IPS-15b (cell line): Measurements from ENCODE around the gene ELP1.
"Not testable (repeated sequence)": the region's sequence is repeated elsewhere in the genome, so short reads cannot be mapped to it uniquely, and the experiment has no call there.

Source experiments
- H3K27me3 ChIP-seq: one replicate; pipeline ENCODE4 v1.6.1; 2013; ENCODE audit warnings: low read length; ENCODE audit not compliant: control insufficient read depth, insufficient read depth
- H3K36me3 ChIP-seq: one replicate; pipeline ENCODE4 v1.6.1; 2013; ENCODE audit warnings: low read length; ENCODE audit not compliant: control insufficient read depth, insufficient read depth
- H3K4me1 ChIP-seq: one replicate; pipeline ENCODE4 v1.6.1; 2013; ENCODE audit warnings: mild to moderate bottlenecking, low read length; ENCODE audit not compliant: control insufficient read depth, insufficient read depth
- H3K4me3 ChIP-seq: one replicate; pipeline ENCODE4 v1.5.1; 2013; ENCODE audit warnings: low read depth, low read length
- H3K9ac ChIP-seq: one replicate; pipeline ENCODE4 v1.6.1; 2013; ENCODE audit warnings: low read depth, mild to moderate bottlenecking, low read length
- H3K9me3 ChIP-seq: one replicate; pipeline ENCODE4 v1.6.1; 2013; ENCODE audit warnings: mild to moderate bottlenecking, low read length; ENCODE audit not compliant: control insufficient read depth, insufficient read depth

The ELP1 gene

DNA sequence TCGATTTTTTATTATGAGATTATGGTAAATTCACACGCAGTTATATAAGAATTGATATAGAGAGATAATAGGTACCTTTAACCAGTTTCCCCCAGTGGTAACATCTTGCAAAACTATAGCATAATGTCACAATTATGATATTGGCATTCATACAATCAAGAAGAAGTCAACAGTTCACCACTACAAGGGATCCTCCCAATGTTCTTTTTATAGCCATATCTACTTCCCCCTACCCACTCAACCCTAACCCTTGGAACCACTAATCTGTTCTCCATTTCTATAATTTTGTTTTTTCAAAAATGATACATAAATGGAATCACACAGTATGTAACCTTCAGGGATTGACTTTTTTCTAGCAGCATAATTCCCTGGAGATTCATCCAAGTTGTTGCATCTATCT, 88.0 kb downstream of the ELP1 start:
- Histone ChIP-seq H3K27me3 (no peaks in the 10 kb centered on the region), H3K9ac (no peak overlapping the region), H3K9me3 (no peaks in the 10 kb centered on the region), H3K36me3 (no peaks in the 10 kb centered on the region), H3K4me3 (no peak overlapping the region), H3K4me1 (peaks cover 3% of the 10 kb centered on the region)

DNA sequence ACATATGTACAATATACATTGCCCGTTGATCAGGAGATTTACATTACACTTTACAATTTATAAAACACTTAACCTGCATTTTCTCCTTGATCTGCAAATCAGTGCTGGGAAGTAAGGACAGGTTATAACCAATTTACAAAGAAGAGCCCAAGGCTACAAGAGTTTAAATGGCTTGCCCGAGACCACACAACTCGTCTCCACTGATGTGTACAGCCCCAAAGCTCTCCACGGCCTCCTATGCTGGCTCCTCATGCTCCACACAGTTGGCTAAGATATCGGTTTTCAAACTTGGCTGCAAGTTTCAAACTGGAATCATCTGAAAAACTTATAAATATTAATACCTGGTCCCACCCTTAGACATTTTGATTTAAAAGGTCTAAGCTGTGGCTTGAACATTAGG, 88.4 kb downstream of the ELP1 start:
- H3K9me3 ChIP-seq = no peaks in the 10 kb centered on the region
- H3K9ac ChIP-seq = no peak overlapping the region
- H3K27me3 ChIP-seq = no peaks in the 10 kb centered on the region
- no peak overlapping the region for H3K4me3 ChIP-seq
- H3K4me1 ChIP-seq = peaks cover 3% of the 10 kb centered on the region
- H3K36me3 ChIP-seq = no peaks in the 10 kb centered on the region

DNA sequence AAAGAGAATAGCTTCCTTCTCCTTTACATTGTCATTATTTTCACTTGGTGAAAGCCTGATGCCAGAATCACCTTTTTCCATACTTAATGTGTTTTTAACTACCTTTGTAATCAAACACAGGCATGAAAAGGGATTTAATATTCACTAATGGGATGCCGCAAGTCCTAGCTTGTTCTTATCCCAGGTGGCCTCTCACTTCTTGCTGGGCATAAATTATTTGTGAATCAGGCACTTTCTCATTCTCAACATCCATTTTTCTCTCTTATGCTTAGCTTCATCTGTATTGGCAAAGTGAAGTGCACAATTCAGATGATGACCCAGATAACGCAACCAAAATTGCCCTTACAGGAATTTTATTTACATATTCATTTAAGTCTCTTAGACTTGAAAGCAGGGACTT, 89.1 kb downstream of the ELP1 start:
- Histone ChIP-seq H3K4me1 (peaks cover 3% of the 10 kb centered on the region), H3K9ac (no peak overlapping the region), H3K4me3 (no peak overlapping the region), H3K36me3 (no peaks in the 10 kb centered on the region), H3K9me3 (no peaks in the 10 kb centered on the region), H3K27me3 (no peaks in the 10 kb centered on the region)

DNA sequence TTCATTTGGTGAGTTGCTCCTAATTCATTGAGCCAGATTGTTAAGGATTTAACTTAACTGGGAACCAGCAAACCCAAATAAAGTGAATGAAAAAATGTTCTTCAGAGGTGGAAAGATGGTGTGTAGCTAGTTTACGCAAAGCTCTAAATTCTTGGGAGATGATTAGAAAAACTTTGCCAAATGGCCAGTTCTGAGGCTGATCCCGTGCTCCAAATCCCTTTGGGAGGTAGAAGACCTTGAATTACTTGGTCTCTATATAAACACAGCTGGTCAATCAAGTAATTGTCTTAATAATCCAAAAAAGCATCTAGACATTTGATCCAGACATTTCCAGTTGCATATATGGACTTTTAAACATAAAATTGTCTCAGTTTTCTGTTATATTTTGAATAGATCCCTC, 89.5 kb downstream of the ELP1 start:
- H3K4me3 ChIP-seq = no peak overlapping the region
- no peaks in the 10 kb centered on the region for H3K36me3 ChIP-seq
- no peaks in the 10 kb centered on the region for H3K9me3 ChIP-seq
- H3K4me1 ChIP-seq = peaks cover 3% of the 10 kb centered on the region
- H3K27me3 ChIP-seq = no peaks in the 10 kb centered on the region
- no peak overlapping the region for H3K9ac ChIP-seq

DNA sequence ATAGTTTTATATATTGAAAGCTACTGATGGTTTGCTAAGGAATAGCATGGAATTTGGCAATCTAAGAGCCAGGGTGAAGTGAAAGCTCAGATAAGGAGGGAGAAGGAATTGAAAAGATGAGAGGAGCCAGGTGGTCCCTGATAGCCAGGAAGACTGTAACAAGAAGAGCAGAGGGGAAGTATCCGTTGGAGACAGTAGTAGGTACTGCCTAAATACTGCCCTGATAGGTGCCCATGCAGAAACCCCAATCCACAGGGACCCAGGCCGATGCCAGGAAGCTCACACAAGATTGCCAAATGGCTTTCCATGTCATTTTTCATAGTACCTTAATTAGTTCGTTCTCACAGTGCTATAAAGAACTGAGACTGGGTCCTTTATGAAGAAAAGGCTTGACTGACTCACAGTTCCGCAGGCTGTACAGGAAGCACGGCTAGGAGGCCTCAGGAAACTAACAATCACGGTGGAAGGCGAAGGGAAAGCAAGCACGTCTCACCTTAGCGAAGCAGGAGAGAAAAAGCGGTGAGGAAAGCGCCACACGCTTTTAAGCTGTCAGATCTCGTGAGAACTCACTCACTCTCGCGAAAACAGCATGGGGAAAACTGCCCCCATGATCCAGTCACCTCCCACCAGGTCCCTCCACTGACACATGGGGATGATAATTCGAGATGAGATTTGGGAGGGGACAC, 91.2 kb downstream of the ELP1 start:
- Histone ChIP-seq H3K9me3 (no peaks in the 10 kb centered on the region), H3K4me1 (peaks cover 3% of the 10 kb centered on the region), H3K36me3 (no peaks in the 10 kb centered on the region), H3K4me3 (no peak overlapping the region), H3K27me3 (no peaks in the 10 kb centered on the region), H3K9ac (no peak overlapping the region)

DNA sequence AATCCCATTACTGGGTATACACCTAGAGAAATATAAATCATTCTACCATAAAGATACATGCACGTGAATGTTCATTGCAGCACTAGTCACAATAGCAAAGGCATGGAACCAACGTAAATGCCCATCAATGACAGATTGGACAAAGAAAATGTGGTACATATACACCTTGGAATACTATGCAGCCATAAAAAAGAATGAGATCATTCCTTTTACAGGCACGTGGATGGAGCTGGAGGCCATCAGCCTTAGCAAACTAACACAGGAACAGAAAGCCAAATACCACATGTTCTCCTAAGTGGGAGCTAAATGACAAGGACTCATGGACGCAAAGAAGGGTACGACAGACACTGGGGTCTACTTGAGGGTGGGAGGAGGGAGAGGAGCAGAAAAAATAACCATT, 94.4 kb downstream of the ELP1 start:
- H3K9me3 ChIP-seq, H3K4me3 ChIP-seq, H3K27me3 ChIP-seq, H3K36me3 ChIP-seq, H3K9ac ChIP-seq, H3K4me1 ChIP-seq: not testable (repeated sequence)

DNA sequence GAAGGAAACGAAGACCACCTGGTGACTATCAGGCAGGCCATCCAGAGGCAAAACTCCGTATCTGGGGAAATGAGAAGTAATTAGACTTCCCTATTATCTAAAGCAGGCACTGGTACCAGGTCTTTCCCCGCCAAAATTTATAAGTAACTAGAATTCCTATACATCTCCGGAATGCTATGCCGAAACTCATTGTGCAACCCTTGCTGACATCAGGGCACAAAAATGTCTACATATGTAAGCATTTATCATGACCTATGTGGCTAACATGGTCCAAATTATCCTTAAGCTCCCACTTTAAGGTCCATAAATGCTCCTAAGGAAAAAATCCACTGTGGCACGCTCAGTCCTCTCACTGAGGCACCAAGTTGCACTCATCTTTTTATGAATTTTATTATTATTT, 95.9 kb downstream of the ELP1 start:
- Histone ChIP-seq H3K9ac (no peak overlapping the region), H3K36me3 (no peaks in the 10 kb centered on the region), H3K4me3 (no peak overlapping the region), H3K27me3 (no peaks in the 10 kb centered on the region), H3K4me1 (no peaks in the 10 kb centered on the region), H3K9me3 (no peaks in the 10 kb centered on the region)

DNA sequence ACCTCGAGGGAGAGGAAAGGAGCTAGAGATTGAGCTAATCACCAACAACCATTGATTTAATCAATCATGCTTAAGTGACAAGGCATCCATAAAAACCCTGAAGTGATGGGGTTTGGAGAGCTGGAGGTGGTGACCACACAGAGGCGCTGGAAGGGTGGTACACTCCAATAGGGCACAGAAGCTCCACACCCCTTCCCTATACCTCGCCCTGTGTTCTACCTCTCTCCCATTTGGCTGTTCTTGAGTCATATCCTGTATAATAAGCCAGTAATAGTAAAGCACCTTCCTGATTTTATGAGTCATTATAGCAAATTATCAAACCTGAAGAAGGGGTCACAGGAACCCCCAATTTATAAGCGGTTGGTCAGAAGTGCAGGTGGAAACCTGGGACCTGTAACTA, 96.4 kb downstream of the ELP1 start:
- H3K4me3 ChIP-seq = no peak overlapping the region
- H3K9ac ChIP-seq = no peak overlapping the region
- no peaks in the 10 kb centered on the region for H3K36me3 ChIP-seq
- H3K9me3 ChIP-seq = no peaks in the 10 kb centered on the region
- no peaks in the 10 kb centered on the region for H3K4me1 ChIP-seq
- H3K27me3 ChIP-seq = no peaks in the 10 kb centered on the region

DNA sequence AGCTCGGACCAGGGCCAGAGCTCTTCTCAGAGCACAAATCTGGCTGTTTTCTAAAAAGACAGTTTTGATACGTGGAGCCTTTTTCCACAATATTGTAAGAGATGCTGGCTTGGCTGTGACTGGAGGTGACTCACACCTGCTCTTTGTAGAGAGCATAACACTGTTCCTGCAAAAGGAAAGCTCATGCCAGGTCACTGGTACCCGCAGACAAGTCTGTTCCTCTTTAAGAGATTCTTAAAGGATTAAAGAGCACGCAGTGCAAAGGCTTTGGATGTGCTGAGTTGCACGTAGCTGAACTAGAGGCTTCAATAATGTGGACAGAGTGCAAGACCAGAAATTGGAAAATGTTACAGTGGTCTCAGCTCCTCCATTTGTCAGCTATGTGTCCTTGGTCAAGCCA, 97.1 kb downstream of the ELP1 start:
- Histone ChIP-seq H3K36me3 (no peaks in the 10 kb centered on the region), H3K4me1 (no peaks in the 10 kb centered on the region), H3K9ac (no peak overlapping the region), H3K9me3 (no peaks in the 10 kb centered on the region), H3K4me3 (no peak overlapping the region), H3K27me3 (no peaks in the 10 kb centered on the region)

DNA sequence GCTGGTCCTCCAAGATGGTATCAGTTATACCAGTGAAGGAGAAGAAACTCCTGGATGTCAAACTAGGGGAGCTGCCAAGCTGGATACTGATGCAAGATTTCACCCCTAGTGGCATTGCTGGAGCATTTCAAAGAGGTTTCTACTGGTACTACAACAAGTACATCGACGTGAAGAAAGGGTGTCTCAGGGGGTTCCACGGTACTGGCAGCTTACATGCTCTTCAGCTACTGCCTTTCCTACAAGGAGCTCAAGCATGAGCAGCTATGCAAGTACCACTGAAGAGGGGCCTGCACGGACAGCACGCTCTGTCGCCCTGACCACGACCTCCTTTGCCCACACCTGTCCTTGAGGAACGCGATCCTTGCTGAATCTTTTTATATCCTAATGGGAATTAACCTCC, 97.6 kb downstream of the ELP1 start:
- no peak overlapping the region for H3K4me3 ChIP-seq
- no peaks in the 10 kb centered on the region for H3K4me1 ChIP-seq
- H3K9ac ChIP-seq = no peak overlapping the region
- H3K9me3 ChIP-seq = no peaks in the 10 kb centered on the region
- no peaks in the 10 kb centered on the region for H3K36me3 ChIP-seq
- H3K27me3 ChIP-seq = no peaks in the 10 kb centered on the region

DNA sequence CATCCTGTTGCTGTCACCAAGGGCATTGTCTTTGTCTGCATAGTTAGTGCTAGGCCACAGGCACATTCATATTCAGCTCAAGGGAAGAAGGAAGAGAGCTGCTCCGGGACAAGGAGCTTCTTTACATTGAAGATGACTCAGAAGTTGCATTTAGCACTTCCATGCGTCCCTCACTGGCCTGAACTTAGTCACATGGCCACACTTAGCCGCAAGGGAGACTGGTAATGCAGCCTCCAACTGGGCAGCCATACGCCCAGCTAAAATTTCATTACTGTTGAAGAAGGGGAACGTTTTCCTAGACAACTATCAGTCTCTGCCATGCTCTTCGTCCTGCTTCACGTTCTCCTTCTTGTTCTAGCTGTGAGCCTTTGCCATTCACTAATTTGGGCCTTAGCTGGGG, 98.1 kb downstream of the ELP1 start:
- Histone ChIP-seq H3K9ac (no peak overlapping the region), H3K4me3 (no peak overlapping the region), H3K4me1 (no peaks in the 10 kb centered on the region), H3K36me3 (no peaks in the 10 kb centered on the region), H3K9me3 (no peaks in the 10 kb centered on the region), H3K27me3 (no peaks in the 10 kb centered on the region)

DNA sequence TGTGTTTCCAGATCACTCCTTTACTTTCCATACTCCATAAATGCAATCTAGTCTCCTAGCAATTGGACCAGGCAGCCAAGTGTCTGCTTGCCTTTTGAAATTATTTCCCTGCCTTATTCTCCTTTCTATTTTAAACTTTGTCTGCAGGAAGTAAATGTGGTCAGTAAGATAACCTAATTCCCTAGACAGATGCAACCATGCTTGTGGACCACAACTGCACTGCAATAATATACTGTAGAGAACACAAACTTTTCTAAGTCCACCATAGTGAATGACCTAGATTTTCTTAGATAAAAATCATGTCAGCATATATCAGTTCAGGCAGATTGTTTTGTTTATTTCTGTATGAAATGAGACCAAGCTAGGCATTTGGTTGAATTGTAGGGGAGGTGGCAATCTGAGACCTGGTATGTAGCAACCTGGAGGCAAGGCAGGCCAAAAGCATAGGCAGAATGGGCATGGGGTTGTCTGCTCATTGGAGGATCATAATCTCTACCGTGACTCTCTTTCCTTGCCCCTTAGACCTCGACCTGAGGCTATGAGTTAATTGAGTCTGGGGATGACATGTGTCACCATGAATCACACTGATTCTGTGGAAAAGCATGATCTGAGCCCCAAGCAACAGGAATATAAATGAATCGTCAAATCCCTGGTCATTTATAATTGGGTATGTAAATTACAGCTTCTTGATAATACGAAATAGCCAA, 98.8 kb downstream of the ELP1 start:
- no peaks in the 10 kb centered on the region for H3K27me3 ChIP-seq
- no peaks in the 10 kb centered on the region for H3K4me1 ChIP-seq
- H3K4me3 ChIP-seq = no peak overlapping the region
- no peak overlapping the region for H3K9ac ChIP-seq
- no peaks in the 10 kb centered on the region for H3K9me3 ChIP-seq
- H3K36me3 ChIP-seq = no peaks in the 10 kb centered on the region
